IPS DF 19.7 (cell line): ENCODE measurements around the gene DNAJB8.

Experiments
- DNase-seq: peaks from one replicate; pipeline ENCODE4 v3.0.0-alpha.2; 2013; ENCODE audit warnings: low read depth, low spot score

The DNAJB8 gene

DNA sequence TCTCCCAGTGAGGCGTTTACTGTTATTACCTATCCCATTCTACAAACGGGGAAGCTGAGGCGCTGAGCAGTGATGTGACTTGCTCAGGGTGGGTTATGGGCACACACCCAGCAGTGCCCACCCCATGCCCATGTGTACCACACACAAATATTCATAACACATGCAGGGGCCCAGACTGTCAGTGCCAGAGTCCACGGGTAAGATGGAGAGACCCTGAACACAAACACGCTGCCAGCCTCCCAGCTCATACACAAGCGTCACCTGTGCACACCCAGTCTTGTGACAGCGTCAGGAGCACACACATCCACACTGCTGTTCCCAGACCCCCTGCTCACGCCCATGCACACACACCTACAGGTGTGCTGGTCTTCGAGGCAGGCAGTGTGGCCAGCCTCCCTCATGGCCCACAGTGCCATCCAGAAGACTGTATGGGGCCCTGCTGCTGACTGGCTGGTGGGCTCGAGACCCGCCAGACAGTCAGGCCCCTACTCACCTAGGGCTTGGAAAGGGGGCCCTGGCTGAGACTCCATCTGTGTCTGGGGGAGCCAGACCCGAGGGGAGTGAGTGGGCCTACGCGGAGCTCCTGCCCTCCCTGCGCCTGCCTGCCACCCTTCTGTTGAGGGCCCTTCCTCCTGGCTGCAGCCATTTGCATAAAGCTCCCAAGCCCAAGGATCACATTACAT lies 39.4 kb downstream of the DNAJB8 start:
- no peak for DNase-seq

DNA sequence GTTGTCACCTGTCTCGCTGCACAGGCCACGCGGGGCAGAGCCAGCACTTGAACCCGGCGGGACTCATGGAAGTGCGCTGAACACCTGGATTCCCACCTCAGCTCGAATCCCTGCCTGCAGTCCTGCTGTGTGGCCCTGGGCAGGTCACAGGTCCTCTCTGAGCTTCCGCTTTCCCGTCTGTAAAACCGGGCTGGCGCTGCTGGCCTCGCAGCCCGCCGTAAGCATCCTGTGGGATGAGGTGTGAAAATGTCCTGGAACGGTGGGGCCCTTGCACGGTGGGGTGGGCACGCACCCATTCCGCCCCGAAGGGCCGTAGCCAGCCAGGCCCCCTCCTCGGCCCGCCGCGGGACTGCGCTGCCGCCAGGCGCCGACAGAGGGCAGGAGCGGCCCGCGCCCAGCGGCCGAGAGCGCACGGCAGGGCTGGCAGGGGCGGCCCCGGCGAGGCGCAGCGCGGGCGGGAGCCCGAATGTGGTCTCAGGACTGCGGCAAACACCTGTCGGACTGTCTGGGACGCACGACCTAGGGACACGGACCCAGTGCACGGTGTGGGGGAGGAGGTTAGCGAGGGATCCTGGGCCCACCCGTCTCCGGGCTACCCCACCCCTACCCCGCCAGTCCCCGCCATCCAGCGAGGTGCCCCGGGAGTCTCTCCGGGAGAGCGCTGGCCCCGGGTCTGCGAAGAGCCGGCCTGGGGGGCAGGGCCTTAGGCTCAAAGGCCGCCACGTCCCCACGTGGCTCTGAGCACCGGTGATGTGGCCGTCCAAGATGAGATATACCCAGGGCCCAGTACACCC lies 40.4 kb downstream of the DNAJB8 start:
- no peak for DNase-seq

DNA sequence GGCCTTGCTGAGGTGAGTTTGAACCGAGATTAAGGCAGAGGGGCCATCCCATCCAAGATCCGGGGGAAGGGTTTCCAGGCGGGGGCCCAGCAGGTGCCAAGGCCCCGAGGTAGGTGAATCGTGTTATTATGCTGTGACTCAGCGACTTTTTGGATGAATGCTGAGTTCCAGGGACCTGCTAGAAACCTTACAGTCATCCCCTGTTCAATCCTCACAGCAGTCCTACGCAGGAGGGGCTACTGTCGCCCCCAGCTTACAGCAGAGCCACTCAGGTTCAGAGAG lies 40.9 kb downstream of the DNAJB8 start:
- no peak for DNase-seq

DNA sequence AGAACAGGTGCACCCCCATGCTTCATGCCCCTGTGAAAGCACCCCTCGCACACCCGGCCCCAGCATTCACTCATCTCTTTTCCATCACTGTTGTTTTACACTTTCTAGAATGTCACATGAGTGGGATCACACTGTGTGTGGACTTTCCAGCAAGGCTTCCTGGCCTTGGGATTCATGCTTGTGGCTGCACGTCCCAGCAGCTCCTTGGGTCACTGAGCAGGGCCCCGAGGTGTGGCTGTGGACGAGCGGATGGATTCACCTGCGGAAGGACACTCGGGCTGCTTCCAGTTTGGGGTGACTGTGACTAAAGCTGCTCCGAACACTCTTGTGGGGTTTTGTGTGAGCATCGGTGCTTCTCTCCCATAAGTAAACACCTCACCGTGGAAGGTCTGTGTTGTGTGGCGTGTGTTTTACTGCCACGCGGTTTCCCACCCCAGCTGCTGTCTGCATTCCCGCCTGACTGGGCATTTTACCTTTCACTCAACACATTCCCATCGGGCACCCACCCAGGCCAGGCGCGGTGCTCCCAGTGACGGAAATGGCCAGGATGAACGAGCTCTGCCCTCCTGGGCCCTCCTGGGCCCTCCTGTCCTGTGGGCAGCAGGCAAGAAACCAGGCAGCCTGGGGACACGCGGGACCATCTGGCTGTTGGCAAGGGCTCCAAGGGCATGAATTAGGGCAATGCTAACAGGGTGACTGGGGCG lies 41.4 kb downstream of the DNAJB8 start:
- no peak for DNase-seq

DNA sequence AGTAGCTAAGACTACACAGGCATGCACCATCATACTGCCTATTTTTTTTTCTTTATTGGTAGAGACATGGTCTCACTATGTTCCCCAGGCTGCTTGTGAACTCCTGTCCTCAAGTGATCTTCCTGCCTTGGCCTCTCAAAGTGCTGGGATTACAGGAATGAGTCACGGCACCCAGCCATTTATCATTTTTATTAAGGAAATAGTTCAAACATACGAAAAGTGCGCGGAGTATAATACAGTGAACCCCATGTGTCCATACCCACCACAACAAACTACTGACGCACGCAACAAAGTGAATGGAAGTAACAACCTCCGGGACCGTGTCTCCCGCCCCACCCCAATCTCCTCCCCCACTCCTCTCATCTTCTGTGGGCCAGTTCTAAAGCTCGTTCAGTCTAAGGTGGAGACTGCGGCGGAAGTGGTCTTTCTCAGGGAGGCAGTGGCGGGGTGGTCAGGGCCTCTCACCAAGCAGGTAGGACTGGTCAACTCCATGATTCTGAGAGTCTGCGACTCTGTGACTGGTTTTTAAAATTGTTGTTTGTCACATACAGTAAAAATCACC lies 42.1 kb downstream of the DNAJB8 start:
- DNase-seq = no peak

DNA sequence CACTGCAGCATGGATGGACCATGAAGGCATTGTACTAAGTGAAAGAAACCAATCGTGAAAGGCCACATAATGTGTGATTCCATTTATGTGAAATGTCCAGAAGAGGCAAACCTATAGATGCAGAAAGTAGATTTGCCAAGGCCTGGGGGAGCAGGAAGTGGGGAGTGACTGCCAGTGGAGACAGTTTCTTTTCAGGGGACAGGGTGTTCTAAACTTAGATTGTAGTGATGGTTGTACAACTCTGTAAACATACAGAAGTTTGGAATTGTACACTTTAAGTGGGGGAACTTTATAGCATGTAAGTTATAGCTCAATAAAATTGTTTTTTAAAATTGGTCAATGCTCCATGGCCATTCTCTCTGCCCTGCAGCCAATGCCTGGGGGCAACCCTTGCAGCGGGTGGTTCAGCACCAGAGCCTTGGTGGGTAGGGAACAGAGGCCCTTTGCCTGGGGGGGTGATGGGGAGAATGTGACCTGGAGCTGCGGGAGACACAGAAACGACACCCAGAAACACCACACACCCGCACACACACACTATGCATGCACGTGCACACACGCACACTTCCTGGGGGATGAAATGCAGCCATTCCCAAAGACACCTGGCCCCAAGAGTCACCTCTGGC lies 43.1 kb downstream of the DNAJB8 start:
- no peak for DNase-seq

DNA sequence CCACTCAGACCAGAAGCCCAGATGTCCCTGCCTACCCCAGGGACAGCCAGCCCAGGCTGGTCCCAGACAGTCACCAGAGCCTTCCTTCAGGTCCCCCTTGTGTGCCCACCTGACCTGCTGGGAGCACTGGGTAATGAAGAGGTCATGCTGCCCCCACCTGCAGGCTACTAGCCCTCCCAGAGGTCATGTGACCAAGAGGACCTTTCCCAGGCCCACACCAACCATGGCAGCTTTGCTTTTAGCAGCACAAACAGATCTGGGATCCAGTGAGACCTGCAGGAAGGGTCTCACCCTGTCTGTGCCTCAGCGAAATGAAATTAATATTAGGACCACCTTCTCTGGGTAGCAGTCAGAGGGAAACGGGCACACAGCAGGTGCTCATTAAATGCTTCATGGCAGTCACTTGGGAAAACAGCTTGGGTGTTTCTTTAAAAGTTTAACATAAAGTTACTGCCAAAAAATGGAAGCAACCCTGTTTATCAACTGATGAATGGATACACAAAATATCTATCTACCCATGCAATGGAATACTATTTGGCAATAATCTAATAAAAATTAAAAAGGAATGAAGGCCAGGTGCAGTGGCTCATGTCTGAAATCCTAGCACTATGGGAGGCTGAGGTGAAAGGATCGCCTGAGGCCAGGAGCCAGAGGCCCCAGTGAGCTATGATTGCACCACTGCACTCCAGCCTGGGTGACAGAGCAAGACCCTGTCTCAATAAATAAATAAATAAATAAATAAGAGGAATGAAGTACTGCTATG lies 43.7 kb downstream of the DNAJB8 start:
- no peak for DNase-seq

DNA sequence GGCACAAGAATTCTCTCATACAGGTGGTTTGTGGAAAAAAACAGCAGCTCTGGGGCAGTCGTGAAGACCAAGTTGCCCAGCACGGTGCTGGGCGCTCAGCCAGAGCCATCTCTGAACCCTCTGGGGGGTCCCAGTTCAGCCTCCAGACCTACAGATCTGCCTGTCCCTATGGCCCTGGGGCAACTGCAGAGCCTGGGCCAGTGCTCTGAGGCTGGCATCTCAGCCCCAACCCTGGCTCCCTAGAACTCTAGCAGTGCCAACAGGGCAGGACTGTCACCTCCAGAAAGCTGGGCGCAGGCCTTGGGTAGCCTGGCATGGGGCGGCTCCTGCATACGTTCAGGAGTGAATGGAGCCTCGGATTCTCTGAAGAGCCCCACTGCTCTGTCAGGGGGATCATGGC lies 44.7 kb downstream of the DNAJB8 start:
- DNase-seq = no peak

DNA sequence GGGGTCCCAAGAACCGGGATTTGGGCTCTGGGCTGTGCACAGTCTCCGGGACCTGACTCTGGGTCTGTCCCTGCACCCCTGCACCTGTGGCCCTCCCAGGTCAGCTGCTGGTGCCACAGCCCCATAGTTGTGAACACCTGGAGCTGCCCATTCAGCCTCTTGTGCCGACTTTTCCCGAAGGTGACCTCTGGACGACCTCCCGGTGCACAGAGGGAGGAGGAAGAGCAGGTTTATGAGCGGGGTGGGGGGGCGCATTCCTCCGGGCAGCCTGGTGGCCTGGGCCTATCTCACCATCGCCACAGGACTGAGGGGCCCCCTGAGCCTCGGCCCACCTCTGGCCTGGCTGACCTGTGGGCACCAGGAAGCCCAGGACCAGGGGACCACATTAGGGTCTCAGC lies 45.3 kb downstream of the DNAJB8 start:
- DNase-seq = no peak

DNA sequence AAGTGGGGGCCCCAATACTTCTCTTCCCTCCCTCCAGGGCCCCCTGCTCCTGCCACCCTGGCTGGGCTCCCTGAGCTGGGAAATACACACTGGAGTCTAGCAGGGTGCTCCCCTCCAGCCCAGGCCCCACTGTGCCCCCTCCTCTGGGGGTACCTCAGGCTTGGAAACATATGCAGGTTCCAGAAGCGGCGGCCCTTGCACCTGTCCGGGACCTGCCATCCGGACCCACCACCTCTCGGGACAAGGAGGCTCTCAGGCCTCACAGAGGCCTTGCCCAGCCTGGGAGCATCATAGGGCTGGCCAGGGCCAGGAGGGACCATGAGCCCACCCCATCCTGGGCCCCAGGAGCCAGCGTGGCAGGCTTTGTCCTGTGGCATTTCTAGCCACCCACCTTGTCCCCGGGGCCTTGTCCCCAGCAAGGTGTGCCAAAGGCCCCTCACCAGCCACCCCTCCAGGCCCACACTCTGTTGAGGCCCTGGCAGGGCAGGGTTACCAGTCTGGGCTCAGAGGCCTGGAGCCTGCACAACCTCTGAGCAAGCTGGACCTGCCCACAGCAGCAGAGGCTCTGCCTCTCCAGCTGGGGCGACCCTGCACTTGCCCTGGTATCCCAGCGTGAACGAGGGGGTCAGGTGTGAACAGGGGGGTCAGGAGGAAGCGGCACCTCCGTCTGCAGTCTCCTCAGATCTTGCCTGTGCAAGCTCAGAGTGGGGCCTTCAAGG lies 45.8 kb downstream of the DNAJB8 start:
- no peak for DNase-seq

DNA sequence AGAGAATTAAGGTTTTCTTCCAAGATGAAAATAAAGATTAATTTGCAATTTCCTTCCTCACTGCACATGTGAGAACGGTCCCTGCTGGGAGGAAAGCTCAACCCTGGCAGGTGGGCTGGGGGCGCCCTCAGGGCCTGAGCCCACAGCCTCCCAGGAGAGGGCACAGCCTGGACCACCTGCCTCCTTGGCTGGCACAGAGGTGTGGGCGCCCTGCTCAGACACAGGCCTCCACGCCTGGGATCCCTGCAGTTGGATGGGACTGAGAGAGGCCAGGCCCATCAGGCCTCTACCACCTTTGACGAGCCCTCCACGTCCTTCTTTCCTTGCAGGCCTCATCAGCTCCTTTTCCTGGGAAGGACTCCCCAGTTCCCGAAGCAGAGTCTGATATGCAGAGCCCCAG lies 46.4 kb downstream of the DNAJB8 start:
- DNase-seq = no peak

DNA sequence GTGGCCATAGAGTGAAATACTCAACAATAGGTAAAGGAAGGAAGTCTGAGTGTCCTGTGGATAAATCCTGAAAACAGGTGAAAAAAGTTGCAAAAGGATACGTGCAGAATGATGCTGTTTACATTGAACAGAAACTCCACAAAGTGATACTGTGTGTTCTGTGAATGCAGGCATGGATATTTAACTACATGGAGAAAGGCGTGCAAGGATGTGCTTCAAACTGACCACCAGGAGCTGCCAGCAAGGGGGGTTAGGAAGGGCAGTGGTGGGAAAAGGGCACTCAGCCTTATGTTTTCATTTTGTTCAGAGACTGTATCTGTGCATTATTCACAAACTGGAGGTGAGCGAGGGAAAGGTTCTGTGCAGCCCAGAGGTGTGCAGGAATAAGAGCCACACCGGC lies 47.4 kb downstream of the DNAJB8 start:
- DNase-seq = no peak

DNA sequence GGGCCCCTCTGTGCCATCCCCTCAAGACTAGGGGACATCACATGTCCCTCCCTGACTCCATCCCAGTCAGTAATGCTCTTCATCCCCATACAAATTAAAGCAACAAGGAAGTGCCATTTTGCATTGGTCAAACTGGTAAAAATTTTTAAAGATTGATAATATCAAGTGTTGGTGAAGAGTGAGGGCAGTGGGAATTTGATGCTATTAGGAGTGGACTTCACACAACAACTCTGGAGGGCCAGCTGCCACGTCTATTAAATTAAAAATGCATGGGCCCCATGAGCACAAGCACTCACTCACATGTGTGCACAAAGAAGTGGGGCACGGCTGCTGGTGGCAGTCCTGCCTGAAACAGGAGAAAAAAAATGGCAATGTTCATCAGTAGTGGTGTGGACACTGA lies 47.8 kb downstream of the DNAJB8 start:
- DNase-seq = no peak

DNA sequence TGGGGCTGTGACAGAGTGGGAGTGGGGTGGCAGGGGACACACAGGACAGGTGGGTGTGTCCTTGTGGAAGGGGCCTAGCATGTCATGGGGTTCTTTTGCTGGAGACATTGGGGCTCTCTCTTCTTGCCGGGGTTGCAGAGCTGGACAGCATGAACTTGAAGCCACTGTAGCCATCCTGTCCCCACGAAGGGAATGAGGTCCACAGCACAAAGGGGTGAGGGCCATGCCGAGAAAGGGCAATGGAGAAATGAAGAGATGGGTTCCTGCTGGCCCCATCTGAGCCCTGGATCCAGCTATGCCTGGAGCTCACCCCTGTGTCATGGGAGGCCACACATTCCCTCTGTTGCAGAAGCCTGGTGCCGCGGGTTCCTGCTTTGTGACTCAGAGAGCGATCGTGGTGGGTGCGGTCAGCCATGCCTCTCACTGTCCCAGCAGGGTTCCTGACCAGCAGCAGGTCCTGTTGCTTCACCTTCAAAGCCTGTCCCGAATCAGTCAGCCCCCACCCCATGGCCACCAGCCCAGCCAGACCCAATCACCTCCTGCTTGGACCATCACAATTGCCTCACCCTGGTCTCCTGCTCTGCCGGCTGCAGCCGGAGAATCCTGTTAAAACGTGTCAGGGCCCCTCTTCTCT lies 50.0 kb downstream of the DNAJB8 start:
- DNase-seq = no peak

DNA sequence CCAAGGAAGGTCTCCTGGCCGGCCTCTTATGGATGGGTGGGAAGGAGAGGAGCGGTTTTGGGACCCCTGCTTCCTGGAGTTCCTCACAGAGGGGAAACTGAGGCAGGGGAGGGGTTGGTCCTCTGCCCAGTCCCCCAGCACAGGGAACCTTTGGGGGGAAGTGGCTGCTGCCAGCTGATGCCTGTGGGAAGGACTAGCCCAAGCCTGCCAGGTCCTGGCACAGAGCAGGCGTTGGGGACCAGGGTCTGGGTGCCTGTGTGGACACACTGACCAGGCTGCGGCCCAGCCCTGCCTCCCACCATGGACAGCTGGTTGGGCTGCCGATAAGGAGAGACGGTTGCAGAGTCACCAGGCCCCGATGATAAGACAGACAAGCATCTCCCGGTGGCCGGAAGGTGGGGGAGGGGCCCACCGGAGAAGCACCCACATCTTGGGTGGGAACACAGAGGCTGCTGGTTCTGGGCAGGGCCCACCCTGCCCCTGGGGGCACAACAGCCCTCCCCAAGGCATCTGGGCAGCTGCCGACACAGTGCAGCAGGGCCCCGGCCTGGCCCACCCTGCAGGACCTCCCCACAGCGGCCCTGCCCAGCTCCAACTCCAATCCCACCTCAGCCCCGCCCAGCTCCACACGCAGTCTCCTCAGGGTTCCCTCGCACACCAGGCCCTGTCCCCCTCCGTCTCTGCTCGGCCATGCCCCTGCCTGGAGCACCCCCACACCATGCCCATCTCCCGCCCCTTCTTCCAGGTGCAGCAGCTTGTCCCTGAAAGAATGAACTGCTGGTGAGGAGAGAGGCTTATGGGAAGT lies 50.7 kb downstream of the DNAJB8 start:
- no peak for DNase-seq

DNA sequence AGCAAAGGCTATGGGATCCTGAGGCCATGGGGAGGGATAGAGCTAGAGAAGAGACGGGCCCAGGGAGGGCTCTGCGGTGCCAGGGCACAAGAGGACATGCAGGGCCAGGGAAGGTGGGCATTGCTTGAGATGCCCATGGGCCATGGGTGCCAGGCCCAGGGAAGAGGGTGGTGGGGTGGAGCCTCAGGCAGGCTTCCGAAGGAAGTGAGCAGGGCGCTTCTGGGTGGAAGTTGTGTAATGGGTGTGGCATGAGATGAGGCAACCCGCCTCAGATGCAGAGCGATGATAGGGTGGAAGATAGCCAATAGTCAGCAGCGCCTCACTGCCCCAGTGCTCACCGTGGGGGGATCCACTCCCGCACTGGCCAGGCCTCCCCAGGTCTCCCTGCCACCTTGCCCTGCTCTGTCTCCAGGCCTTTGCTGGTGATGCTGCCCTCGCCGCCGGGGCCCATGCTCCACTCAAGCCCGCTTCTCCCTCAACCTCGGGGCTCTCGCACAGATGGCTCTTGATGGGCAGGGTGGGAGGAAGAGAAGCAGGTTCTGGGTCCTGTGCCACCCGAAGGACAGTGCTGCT lies 51.4 kb downstream of the DNAJB8 start:
- DNase-seq = no peak

DNA sequence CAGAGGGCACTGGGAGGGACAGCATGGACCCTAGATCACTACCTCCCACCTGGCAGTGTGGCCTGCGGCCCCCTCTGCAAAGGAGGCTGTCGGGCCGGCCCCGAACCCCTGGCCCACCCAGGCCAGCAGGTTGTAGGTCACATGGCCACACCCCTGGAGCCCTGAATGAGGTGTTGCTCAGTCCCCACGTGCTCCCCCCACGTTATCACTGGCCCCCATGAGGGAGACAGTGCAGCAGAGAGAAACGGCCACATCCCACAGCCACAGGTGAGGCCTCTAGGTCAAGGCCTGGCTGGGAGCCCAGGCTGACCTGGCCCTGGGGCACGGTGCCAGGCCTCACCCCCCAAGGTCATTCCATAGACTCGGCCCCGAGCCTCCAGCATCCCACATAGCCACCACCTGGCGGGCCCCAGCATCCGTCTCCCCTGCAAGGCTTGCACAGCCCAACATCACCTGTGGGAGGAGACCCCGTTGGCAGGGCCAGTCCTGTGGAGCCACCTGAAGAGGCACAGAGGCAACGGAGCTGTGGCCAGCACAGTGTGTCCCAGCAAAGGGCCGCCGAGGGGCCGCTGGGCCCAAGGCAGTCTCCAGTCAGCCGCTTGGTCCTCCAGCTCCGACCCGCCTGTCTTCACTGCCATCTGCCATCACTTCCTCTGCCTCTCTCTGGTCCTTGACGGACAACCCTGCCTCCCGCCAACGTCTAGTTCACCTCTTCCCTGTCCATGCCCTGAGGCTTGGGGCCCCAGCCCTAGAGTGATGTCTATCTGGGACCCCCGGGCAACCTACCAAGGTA lies 53.1 kb downstream of the DNAJB8 start:
- no peak for DNase-seq

DNA sequence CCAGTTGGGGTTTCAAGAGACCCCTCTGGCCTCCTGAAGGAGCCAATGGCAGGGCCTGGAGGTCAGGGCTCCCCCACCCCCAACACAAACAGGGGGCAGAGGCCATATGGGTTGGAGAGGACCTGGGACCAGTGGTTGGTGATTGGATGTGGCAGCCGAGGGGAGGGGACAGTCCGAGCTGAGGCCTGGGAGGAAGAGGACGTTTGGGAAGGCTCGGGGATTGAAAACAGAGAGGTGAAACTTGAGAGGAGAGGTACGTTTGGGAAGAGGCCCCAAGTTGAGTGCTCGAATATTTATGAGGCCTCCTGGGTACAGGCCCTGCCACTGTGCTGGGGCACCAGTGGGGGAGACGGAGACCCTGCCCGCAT lies 53.7 kb downstream of the DNAJB8 start:
- peak; percentile 33 for DNase-seq
